ENCODE data around the gene PANX2.
A peak's percentile ranks its signal among the peaks of the same experiment; 100 is the strongest.

PANX2 gene

GRCh38 chr22:50186181-50186714 lies 15.7 kb downstream of the PANX2 start:
- no peaks in the 10 kb centered on the region for H3K9me3 Mint-ChIP-seq
- H3K27ac Mint-ChIP-seq, result peak overlapping the region; percentile 90
- no peaks in the 10 kb centered on the region for H3K27me3 Mint-ChIP-seq (ENCODE audit: low read depth, poor library complexity)
- TF ChIP-seq CTCF (IDR thresholded peaks at IDR 0.05), result no peak
- H3K4me1 Mint-ChIP-seq, result peaks cover 29% of the 10 kb centered on the region
- DNase-seq, result peak; percentile 55
- H3K4me3 Mint-ChIP-seq, result peak overlapping the region; percentile 95
- peaks cover 1% of the 10 kb centered on the region for H3K36me3 Mint-ChIP-seq (ENCODE audit: low read depth)

DNA sequence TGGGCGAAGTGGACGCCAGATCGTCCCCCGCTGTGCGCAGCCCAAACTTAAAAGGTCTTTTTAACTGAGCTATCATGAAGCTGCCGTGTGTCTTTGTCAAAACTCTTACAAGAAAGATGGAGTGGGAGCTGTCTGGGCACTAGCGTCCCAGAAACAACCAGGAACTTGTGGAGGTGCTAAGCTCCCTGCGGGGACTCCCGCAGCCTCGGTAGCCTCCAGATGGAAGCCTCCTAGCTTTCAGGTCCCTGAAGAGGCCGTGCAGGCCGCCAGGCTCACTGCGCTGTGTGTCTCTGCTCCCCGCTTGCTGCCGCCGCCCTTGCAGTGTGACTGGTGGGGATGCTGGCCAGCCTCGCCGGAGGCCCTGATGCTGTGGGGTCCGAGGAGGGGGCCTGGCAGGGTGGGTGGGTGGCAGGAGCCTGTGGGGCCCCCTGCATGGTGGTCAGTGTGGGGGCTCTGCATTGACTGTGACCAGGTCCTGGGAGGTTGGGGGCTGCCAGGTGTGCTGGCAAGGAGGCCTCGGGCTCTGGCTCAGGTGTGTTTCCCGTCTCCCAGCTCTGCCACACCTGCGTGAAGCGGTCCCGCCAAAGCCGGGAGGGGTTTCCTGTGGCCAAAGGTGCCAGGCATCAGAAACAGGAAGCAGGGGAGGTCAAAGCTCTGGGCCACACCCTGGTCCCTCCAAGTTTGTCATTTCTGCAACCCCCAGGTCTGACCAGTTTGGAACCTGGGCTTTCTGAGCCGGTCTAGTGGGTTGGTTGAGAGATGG lies 16.4 kb downstream of the PANX2 start:
- H3K9me3 Mint-ChIP-seq, result no peaks in the 10 kb centered on the region
- peak overlapping the region; percentile 95 for H3K4me3 Mint-ChIP-seq
- no peak for DNase-seq
- peak overlapping the region; percentile 90 for H3K27ac Mint-ChIP-seq
- no peaks in the 10 kb centered on the region for H3K27me3 Mint-ChIP-seq (ENCODE audit: low read depth, poor library complexity)
- TF ChIP-seq CTCF (IDR thresholded peaks at IDR 0.05), result no peak
- peaks cover 5% of the 10 kb centered on the region for H3K36me3 Mint-ChIP-seq (ENCODE audit: low read depth)
- H3K4me1 Mint-ChIP-seq, result peaks cover 34% of the 10 kb centered on the region

DNA sequence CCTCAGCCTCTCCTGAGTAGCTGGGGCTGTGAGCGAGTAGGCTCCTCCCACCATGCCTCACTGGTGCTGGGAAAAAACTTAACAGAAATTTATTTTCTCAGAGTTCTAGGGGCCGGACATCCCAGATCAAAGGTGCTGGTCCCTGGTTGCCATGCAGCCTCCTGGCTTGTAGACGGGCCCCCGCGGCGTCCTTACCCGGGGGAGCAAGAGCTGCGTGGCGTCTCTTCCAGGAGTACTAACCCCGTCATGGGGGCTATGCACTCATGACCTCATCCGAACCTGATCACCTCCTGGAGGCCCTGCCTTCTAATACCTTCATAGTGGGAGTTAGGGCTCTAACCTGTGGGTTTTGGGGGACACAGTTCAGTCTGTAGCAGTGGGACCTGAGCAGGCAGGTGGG lies 17.8 kb downstream of the PANX2 start:
- DNase-seq, result no peak
- Mint-ChIP-seq H3K4me1 (peaks cover 38% of the 10 kb centered on the region), H3K9me3 (no peaks in the 10 kb centered on the region), H3K36me3 (ENCODE audit: low read depth) (peaks cover 5% of the 10 kb centered on the region), H3K27me3 (ENCODE audit: low read depth, poor library complexity) (no peaks in the 10 kb centered on the region), H3K27ac (no peak overlapping the region), H3K4me3 (no peak overlapping the region)
- no peak for TF ChIP-seq CTCF (IDR thresholded peaks at IDR 0.05)

GRCh38 chr22:50189184-50189848 lies 18.8 kb downstream of the PANX2 start:
- Mint-ChIP-seq H3K9me3 (no peaks in the 10 kb centered on the region), H3K27ac (no peak overlapping the region), H3K4me1 (peaks cover 34% of the 10 kb centered on the region), H3K27me3 (ENCODE audit: low read depth, poor library complexity) (no peaks in the 10 kb centered on the region), H3K4me3 (no peak overlapping the region), H3K36me3 (ENCODE audit: low read depth) (peaks cover 5% of the 10 kb centered on the region)
- TF ChIP-seq CTCF (IDR thresholded peaks at IDR 0.05), result no peak
- peak; percentile 2 for DNase-seq

DNA sequence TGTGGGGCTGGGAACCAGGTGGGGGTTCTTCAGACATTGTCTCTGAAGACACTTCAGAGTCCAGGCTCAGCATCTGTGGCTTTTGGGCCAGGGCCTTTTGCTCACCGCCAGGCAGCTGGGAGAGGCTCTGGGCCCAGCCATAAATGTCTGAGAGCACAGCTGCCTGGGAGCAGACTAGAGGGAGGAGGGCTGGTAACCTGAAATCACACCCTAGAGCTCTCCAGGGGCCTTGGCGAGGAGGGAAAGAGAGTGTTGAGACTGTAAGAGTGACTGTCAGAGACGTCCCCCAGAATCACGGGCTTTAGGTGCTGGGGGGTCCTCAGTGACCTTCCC lies 19.3 kb downstream of the PANX2 start:
- no peak overlapping the region for H3K4me3 Mint-ChIP-seq
- no peak for DNase-seq

More for the DNA sequence above, 19.3 kb downstream of the PANX2 start:
- Mint-ChIP-seq H3K27ac (peak overlapping the region; percentile 36), H3K27me3 (ENCODE audit: low read depth, poor library complexity) (no peaks in the 10 kb centered on the region), H3K36me3 (ENCODE audit: low read depth) (peaks cover 5% of the 10 kb centered on the region), H3K4me1 (peaks cover 34% of the 10 kb centered on the region), H3K9me3 (no peaks in the 10 kb centered on the region)
- no peak for TF ChIP-seq CTCF (IDR thresholded peaks at IDR 0.05)
